Raji (cell line): ENCODE measurements around the gene SAMD14.

ENCODE experiments used
- POLR2A ChIP-seq: IDR thresholded peaks from 2 replicates; pipeline ENCODE4 v1.6.1; 2011; ENCODE audit warnings: low read depth, low read length, control low read depth; ENCODE audit not compliant: insufficient read depth

The SAMD14 gene

DNA sequence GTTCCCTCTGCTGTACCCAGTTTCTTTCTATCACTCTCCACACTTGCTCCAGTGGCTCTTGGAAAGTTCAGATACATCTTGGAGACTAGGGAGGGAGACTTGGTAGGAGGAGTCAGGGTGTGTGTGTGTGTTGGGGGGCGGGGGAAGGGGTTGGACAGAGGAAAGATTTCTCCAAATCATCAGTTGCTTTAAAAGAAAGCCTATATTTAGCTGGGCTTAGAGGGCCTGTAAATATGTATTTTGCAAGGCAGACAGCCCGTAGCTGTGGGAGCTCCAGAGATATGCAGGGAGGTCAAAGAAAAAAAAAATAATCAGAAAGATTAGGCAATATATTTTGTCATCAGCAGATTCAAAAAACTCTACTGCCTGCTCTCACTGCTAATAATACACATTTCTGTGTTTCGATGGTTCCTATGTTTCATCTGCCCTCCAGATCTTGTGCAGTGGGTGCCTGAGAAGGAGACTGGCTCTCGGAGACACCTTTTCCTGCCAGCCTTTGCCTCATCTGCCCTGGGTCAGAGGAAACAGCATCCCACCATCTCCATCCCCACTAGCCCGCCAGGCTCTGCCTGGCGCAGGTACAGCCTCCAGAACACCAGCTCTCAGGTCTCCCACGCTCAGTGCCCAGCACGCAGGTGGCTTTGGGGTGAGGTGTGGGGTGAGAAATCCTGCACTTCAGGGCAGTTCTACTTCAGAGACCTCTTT is 25.3 kb upstream of the SAMD14 start:
- no peak for TF ChIP-seq POLR2A

GRCh38 chr17:50154604-50155003 is 24.6 kb upstream of the SAMD14 start:
- TF ChIP-seq POLR2A, result no peak

GRCh38 chr17:50153650-50154575 is 24.0 kb upstream of the SAMD14 start:
- TF ChIP-seq POLR2A, result no peak

GRCh38 chr17:50152736-50153135 is 22.8 kb upstream of the SAMD14 start:
- no peak for TF ChIP-seq POLR2A

GRCh38 chr17:50151937-50152547 is 22.1 kb upstream of the SAMD14 start:
- TF ChIP-seq POLR2A, result peak; percentile 55

- peak; percentile 72 for TF ChIP-seq POLR2A
Observed at GRCh38 chr17:50151041-50151936, 21.3 kb upstream of the SAMD14 start.

DNA sequence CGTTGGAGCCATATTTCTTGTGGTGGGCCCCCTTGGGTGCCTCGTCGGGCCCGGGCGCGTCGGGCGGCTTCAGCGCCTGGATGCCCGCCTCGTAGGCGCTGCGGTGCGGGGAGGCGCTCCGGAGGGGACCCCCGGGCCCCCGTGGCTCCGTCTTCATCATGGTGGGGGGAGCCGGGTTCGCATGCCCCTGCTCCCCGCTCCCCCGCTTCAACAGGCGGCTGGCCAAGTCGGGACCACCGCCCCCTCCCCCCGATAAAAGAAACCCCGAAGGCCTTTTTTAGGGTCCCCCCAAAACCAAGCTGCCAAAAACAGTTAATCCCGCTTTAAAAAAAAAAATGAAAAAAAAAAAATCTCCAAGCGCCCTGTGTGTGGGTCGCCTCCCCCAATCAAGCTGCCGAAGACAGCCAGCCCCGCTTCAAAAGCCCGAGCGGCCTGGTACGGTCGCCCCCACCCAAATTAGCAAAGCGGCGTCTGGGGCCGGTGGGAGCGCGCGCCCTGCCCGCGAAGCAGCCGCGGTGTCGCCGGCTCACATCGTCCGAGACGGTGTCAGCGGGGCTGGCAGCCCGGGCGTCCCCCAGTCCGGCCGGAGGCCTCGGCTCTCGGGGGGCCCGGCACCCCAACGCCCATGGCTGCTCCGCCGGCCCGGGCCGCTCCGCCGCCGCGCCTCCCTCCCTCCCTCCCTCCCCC is 20.5 kb upstream of the SAMD14 start, which contains the start of gene PPP1R9B:
TSS of gene PPP1R9B (minus strand) at position 324 of the 687 bp plus-strand sequence. CDS start at position 160, 164 bp downstream.
- TF ChIP-seq POLR2A, result no peak

DNA sequence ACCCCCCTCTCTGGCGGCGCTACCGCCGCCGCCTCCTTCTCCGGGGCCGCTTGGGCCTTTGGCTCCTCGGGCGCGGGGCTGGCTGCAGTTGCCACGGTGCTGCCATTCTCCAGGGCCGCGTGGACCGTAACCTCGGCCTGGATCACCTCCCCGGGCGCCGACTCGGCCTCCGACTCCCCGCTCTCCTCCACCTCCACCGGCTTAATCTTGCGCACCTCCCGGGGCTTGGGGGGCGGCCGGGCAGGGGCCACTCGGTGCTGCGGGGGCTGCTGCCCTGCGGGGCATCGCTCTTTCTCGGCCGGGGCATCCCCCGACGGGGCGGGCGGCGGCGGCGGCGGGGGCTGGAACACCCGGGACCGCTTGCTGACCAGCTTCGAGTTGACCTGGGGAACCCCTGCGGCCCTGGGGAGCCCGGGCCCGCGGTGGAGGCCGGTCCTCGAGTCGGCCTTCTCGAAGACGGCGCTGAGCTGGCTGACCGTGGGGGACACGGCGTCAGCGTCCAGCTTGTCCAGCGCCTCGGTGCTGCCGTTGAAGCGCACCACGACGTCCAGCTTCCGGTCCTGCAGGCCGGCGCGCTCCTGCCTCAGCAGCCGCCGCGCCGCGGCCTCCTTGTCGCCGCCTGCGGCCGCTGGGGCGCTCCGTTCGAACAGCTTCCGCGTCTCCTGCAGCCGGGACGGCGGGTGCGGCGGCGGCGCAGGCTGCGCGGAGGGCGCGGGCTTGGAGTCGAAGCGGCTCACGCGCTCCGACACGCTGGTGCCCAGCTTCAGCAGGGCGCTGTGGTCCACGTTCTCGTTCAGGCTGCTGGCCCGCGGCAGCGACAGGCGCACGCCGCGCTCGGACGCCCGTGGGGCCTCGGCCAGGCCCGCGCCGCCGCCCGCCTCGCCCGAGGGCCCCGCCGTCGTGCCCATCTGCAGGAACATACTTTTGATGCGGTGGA is 19.7 kb upstream of the SAMD14 start:
- peak; percentile 57; the same call in 1 of the 2 replicates for TF ChIP-seq POLR2A

DNA sequence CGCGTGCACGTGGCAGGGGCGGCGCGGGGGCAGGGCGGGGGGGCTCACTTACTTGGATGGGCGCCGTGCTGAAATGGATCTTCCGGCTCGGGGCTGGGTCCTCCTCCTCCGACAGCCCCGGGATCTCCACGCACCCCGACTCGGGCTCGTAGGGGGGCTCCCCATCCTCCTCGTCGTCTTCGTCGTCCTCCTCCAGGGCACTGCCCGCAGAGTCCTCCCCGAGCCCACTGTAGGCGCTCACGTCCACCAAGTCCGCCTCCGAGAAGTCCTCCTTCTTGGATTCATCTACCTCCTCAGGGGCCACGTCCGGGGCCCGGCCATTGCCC is 19.1 kb upstream of the SAMD14 start:
- peak; percentile 54 for TF ChIP-seq POLR2A

DNA sequence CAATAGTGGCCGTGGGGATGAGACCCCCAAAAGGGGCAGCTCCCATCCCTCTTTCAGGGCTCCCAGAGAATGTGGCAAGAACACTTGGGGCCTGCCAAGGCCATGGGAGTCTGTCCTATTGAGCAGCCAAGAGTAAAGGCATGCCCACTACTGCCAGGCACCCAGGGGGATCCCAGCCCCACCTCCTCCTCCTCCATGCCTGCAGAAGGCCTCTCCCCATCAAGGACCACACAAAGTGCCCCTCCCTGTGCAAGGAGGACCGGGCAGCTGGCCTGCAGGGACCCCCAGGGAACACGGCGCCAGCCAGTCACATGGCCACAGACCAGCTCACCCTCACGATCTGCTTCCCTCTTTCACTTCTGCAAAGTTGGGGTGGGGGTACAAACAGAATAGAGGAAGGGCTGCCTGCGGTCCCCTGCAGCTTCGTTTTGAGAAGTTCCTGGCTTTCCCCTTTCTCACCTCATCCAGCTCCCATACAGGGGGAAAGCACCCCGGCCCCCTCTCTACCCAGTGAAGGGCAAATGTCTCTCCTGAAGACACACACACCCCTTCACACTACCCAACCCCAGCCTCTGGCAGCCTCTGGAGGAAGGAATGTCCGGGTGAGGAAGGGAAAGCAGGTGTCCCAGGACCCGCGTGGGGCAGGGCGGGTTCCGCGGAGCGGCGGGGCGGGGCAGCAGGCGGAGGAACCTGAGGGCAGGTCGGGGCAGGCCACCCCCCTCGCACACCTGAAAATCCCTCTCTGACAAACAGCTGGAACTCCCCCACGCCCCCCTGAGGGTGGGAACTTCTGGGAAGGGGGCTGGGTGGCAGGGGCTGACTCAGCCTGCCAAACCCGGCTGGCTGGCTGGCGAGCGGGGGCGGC is 18.5 kb upstream of the SAMD14 start:
- peak; percentile 53 for TF ChIP-seq POLR2A

DNA sequence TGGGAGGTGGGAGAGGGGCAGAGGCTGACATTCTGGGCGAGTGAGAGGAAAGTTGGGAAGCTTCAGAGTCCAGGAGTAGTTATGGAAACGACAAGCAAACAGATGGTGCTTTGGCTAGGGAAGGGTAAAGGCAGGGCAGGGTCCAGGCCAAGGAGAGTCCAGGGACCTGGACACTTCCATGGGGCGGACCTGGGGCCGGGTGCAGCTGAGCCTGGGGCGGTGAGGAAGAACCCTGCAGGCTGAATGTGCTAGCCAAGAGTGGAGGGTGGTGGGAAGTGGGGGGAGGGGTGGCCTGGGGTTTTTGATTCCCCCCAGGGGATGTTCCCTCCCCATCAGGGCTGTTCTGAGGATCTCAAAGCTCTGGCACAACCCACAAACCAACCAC is 17.9 kb upstream of the SAMD14 start:
- no peak for TF ChIP-seq POLR2A
